HEK293 (cell line): ENCODE data around the gene C14orf93.

ENCODE experiments used
- CTCF ChIA-PET: fragments of 350-600 bp; formaldehyde crosslinking; extraction: SDS; loops from one replicate; lab custom pipeline; 2021; ENCODE audit warnings: antibody characterized with exemption; lab: Yijun Ruan, JAX
- POLR2A ChIA-PET: fragments of 300-600 bp; formaldehyde crosslinking; extraction: SDS; loops from one replicate; lab custom pipeline; 2020; ENCODE audit warnings: antibody characterized with exemption, inconsistent platforms; lab: Yijun Ruan, JAX
- H3K27ac ChIP-seq: fragments of 200-500 bp; sonication (Bioruptor generic); 2 replicates; pipeline ENCODE4 v1.5.1; 2014; ENCODE audit warnings: low read depth, low read length, control low read depth, inconsistent platforms; ENCODE audit errors: extremely low read depth
- H3K36me3 ChIP-seq, 2 experiments: fragments of 200-500 bp in 1 of 2; sonication (Bioruptor generic) in 1 of 2; 1 replicate in 1 of 2; 2 replicates in 1 of 2; pipeline ENCODE4 v1.5.1; 2014 to 2017; ENCODE audit warnings: inconsistent platforms in 2 of 2, low read length in 2 of 2; ENCODE audit not compliant: control insufficient read depth in 2 of 2, insufficient read depth in 1 of 2
- H3K4me1 ChIP-seq: fragments of 200-500 bp; sonication (Bioruptor generic); 2 replicates; pipeline ENCODE4 v1.5.1; 2014; ENCODE audit warnings: mild to moderate bottlenecking, low read length, inconsistent platforms; ENCODE audit not compliant: control insufficient read depth, insufficient read depth
- H3K4me3 ChIP-seq: 2 replicates; pipeline ENCODE4 v1.5.1; 2011; ENCODE audit warnings: low read depth, mild to moderate bottlenecking, control low read depth, low read length, moderate library complexity
- H3K9me3 ChIP-seq: fragments of 200-500 bp; sonication (Bioruptor generic); 2 replicates; pipeline ENCODE4 v1.5.1; 2014; ENCODE audit warnings: low read depth, low read length, inconsistent platforms; ENCODE audit not compliant: control insufficient read depth, insufficient read depth
- EGR2 ChIP-seq: fragments of 450-650 bp; formaldehyde crosslinking; IDR thresholded peaks from 2 replicates; pipeline ENCODE4 v1.5.1; 2016; ENCODE audit warnings: low read depth, missing biosample characterization, missing genetic modification characterization
- KLF8 ChIP-seq: fragments of 450-650 bp; formaldehyde crosslinking; IDR thresholded peaks from 2 replicates; pipeline ENCODE4 v1.5.1; 2016; ENCODE audit warnings: missing biosample characterization, missing genetic modification characterization
- KLF9 ChIP-seq: fragments of 450-650 bp; formaldehyde crosslinking; IDR thresholded peaks from 2 replicates; pipeline ENCODE4 v1.5.1; 2016; ENCODE audit warnings: missing biosample characterization, missing genetic modification characterization, low read depth
- PATZ1 ChIP-seq: fragments of 450-650 bp; formaldehyde crosslinking; IDR thresholded peaks from 2 replicates; pipeline ENCODE4 v1.5.1; 2016; ENCODE audit warnings: missing biosample characterization, missing genetic modification characterization
- ZBTB10 ChIP-seq: fragments of 450-650 bp; formaldehyde crosslinking; IDR thresholded peaks from 2 replicates; pipeline ENCODE4 v1.5.1; 2016; ENCODE audit warnings: missing biosample characterization, missing genetic modification characterization
- ZBTB17 ChIP-seq: fragments of 450-650 bp; formaldehyde crosslinking; IDR thresholded peaks from 2 replicates; pipeline ENCODE4 v1.5.1; 2016; ENCODE audit warnings: missing biosample characterization, missing genetic modification characterization
- ZBTB48 ChIP-seq: fragments of 450-650 bp; formaldehyde crosslinking; IDR thresholded peaks from 2 replicates; pipeline ENCODE4 v1.5.1; 2016; ENCODE audit warnings: missing biosample characterization, missing genetic modification characterization
- ZBTB6 ChIP-seq: fragments of 450-650 bp; formaldehyde crosslinking; IDR thresholded peaks from 2 replicates; pipeline ENCODE4 v1.5.1; 2017; ENCODE audit warnings: missing biosample characterization, missing genetic modification characterization
- ZBTB8A ChIP-seq: fragments of 450-650 bp; formaldehyde crosslinking; IDR thresholded peaks from 2 replicates; pipeline ENCODE4 v1.5.1; 2016; ENCODE audit warnings: missing biosample characterization, missing genetic modification characterization
- ZFHX2 ChIP-seq: fragments of 450-650 bp; formaldehyde crosslinking; conservative IDR thresholded peaks from 2 replicates; pipeline ENCODE4 v1.5.1; 2016; ENCODE audit warnings: missing biosample characterization, missing genetic modification characterization
- ZNF341 ChIP-seq: fragments of 450-650 bp; formaldehyde crosslinking; IDR thresholded peaks from 2 replicates; pipeline ENCODE4; 2016; ENCODE audit warnings: low read depth, missing biosample characterization, missing genetic modification characterization
- ZNF398 ChIP-seq: fragments of 450-650 bp; formaldehyde crosslinking; IDR thresholded peaks from 2 replicates; pipeline ENCODE4 v1.5.1; 2017; ENCODE audit warnings: missing biosample characterization, missing genetic modification characterization
- ZNF501 ChIP-seq: fragments of 450-650 bp; formaldehyde crosslinking; IDR thresholded peaks from 2 replicates; pipeline ENCODE4 v1.5.1; 2016; ENCODE audit warnings: missing biosample characterization, missing genetic modification characterization
- ZNF629 ChIP-seq: fragments of 450-650 bp; formaldehyde crosslinking; IDR thresholded peaks from 2 replicates; pipeline ENCODE4 v1.5.1; 2017; ENCODE audit warnings: missing biosample characterization, missing genetic modification characterization
- ZNF645 ChIP-seq: fragments of 450-650 bp; formaldehyde crosslinking; IDR thresholded peaks from 2 replicates; pipeline ENCODE4; 2016; ENCODE audit warnings: missing biosample characterization, missing genetic modification characterization

Gene C14orf93

GRCh38 chr14:22981090-22981875 lies 28.7 kb downstream of the C14orf93 start:
- H3K27ac ChIP-seq: peak overlapping the region; percentile 19; the same call in 1 of the 2 replicates
- POLR2A ChIA-PET: interaction anchor here (0.6 to 3.7 kb wide), 15 partner anchors 9 to 221 kb away, joined by 3 to 31 read pairs (median 9); partner anchors contain the start of genes ACIN1, C14orf119, HAUS4 and PRMT5
- no peak for TF ChIP-seq ZBTB10
- TF ChIP-seq ZNF398: 0 out of 2 replicates have a peak, but pooled peaks have one; percentile 1
- TF ChIP-seq ZNF341 (tag by site-specific recombination): 0 out of 2 replicates have a peak, but pooled peaks have one; percentile 7
- peak; percentile 69 for TF ChIP-seq ZBTB17 (tag by site-specific recombination)
- TF ChIP-seq ZNF645: no peak
- TF ChIP-seq ZBTB6 (tag by site-specific recombination): peak; percentile 42; the same call in 1 of the 2 replicates
- peak; percentile 28; the same call in 1 of the 2 replicates for TF ChIP-seq ZBTB48 (tag by site-specific recombination)
- TF ChIP-seq EGR2 (tag by site-specific recombination): no peak
- TF ChIP-seq ZNF501 (tag by site-specific recombination): no peak
- TF ChIP-seq ZNF629 (tag by site-specific recombination): no peak
- TF ChIP-seq ZFHX2 (tag by site-specific recombination): peak; percentile 31; the same call in 1 of the 2 replicates
- TF ChIP-seq PATZ1 (tag by site-specific recombination): peak; percentile 9; the same call in 1 of the 2 replicates
- 0 out of 2 replicates have a peak, but pooled peaks have one; percentile 49 for TF ChIP-seq ZBTB8A (tag by site-specific recombination)
- TF ChIP-seq KLF8 (tag by site-specific recombination): peak; percentile 12; the same call in 1 of the 2 replicates
- TF ChIP-seq KLF9 (tag by site-specific recombination): 0 out of 2 replicates have a peak, but pooled peaks have one; percentile 9
- H3K4me3 ChIP-seq: peak overlapping the region; percentile 77
- peaks cover 0 to 9% of the 10 kb centered on the region in 2 experiments; a peak in 2 of 3 replicates for H3K36me3 ChIP-seq
- CTCF ChIA-PET: interaction anchor here (0.7 to 17.9 kb wide), 15 partner anchors 7 to 425 kb away, joined by 3 to 469 read pairs (median 5); partner anchors contain the start of genes CDH24 and PRMT5
- H3K9me3 ChIP-seq: no peaks in the 10 kb centered on the region
- peaks cover 32% of the 10 kb centered on the region for H3K4me1 ChIP-seq
